DND-41 (cell line): ENCODE results near the gene ALKBH7.

Experiments used
- CTCF ChIP-seq: IDR thresholded peaks from 2 replicates; pipeline ENCODE4 v1.5.1; 2012; ENCODE audit warnings: borderline replicate concordance, low read length, moderate library complexity, mild to moderate bottlenecking; ENCODE audit not compliant: poor library complexity, severe bottlenecking; ENCODE audit errors: extremely low read depth
- EZH2 ChIP-seq: IDR thresholded peaks from 3 replicates; pipeline ENCODE4 v1.6.1; 2012; ENCODE audit warnings: borderline replicate concordance, low read depth, mild to moderate bottlenecking, moderate library complexity, low read length, inconsistent platforms; ENCODE audit not compliant: severe bottlenecking

DNA sequence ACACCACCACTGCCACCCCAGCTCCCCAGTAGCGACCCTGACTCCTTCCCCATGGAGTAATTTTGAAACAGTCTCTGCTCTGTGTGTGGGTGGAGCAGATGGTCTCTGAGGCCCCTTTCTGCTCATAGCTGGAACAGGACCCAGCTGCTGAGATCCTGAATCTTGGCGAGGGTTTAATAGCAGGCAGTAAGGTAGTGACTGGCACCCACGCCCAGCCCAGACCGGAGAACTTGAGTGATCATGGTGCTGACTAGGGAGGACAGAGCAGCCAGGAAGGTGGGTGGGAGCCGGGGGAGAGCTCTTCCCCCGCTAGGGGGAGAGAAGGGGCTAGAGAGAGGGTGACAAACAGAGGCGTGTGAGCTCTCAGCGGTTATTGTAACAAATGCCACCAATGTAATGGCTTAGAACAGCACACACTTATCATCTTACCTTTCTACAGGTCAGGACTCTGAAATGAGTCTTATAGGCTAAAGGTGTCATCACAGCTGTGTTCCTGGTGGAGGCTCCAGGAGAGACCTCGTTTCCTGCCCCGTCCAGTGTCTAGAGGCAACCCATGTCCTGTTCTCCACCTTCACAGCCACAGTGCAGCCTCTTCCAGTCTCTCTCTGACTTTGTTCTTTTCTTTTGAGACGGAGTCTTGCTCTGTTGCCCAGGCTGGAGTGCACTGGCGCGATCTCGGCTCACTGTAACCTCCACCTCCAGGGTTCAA is 31.9 kb upstream of the ALKBH7 start:
- peak; percentile 6 for TF ChIP-seq CTCF
- no peak for TF ChIP-seq EZH2
